Measurements from ENCODE around the gene ADAMTSL1. TPM values are rescaled to one million over a fixed set of nuclear protein-coding genes. Genes with fewer than 3 reads are reported as not detected.

Gene ADAMTSL1, protein sequence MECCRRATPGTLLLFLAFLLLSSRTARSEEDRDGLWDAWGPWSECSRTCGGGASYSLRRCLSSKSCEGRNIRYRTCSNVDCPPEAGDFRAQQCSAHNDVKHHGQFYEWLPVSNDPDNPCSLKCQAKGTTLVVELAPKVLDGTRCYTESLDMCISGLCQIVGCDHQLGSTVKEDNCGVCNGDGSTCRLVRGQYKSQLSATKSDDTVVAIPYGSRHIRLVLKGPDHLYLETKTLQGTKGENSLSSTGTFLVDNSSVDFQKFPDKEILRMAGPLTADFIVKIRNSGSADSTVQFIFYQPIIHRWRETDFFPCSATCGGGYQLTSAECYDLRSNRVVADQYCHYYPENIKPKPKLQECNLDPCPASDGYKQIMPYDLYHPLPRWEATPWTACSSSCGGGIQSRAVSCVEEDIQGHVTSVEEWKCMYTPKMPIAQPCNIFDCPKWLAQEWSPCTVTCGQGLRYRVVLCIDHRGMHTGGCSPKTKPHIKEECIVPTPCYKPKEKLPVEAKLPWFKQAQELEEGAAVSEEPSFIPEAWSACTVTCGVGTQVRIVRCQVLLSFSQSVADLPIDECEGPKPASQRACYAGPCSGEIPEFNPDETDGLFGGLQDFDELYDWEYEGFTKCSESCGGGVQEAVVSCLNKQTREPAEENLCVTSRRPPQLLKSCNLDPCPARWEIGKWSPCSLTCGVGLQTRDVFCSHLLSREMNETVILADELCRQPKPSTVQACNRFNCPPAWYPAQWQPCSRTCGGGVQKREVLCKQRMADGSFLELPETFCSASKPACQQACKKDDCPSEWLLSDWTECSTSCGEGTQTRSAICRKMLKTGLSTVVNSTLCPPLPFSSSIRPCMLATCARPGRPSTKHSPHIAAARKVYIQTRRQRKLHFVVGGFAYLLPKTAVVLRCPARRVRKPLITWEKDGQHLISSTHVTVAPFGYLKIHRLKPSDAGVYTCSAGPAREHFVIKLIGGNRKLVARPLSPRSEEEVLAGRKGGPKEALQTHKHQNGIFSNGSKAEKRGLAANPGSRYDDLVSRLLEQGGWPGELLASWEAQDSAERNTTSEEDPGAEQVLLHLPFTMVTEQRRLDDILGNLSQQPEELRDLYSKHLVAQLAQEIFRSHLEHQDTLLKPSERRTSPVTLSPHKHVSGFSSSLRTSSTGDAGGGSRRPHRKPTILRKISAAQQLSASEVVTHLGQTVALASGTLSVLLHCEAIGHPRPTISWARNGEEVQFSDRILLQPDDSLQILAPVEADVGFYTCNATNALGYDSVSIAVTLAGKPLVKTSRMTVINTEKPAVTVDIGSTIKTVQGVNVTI (N-terminal part only)
- total RNA-seq = 1 to 10 TPM in 4 of 6 donors, under 1 TPM in 1, not detected in 1; 0.44 to 6.4 (median 2.3) TPM

DNA sequence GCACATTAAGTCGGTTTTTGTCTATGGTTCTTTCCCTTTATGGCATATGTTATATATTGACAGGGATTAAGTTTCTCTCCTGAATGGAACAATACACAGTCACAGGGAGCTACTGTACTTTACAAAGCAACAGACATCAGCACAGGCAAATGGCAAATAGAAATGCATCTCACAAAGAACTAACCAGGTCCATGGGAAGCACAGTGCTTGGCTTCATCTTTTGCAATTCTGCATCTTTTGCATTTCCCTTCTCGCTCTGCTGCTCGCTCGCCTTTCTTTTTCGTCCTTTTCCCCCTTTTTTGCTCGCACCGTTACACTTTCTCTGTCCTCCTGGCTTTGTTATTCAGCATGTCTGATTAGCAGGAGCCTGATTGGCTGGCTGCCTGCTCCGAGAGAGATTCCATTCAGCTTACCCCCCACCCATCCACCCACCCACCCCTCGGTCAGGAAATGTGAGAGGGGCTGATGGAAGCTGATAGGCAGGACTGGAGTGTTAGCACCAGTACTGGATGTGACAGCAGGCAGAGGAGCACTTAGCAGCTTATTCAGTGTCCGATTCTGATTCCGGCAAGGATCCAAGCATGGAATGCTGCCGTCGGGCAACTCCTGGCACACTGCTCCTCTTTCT is at the start of gene ADAMTSL1:
TSS of gene ADAMTSL1 (plus strand) at position 502 of the 628 bp plus-strand sequence. CDS start at position 582, 80 bp downstream.
- no peak for TF ChIP-seq POLR2AphosphoS5 (IDR thresholded peaks at IDR 0.05)
- no peak for TF ChIP-seq CTCF (IDR thresholded peaks at IDR 0.05)
- no peak for TF ChIP-seq EP300 (IDR thresholded peaks at IDR 0.05)
- TF ChIP-seq POLR2A (IDR thresholded peaks at IDR 0.05) = no peak
- DNase-seq (no peak), ATAC-seq (ENCODE audit: low FRiP score in 2 of 2) (peak in 1 of 2 donors; percentile 61)
- Histone ChIP-seq H3K36me3 (no peaks in the 10 kb centered on the region), H3K4me3 (peak within 1 kb of the TSS in 2 of 4 donors; percentile 9 to 21), H3K27me3 (no peaks in the 10 kb centered on the region), H3K27ac (no peak within 1 kb of the TSS), H3K4me1 (peaks cover 3 to 14% (median 6%) of the 10 kb centered on the region in 4 donors), H3K9me3 (no peaks in the 10 kb centered on the region)
- WGBS, 2 donors = 4 to 5% methylated on average over 13 of the region's 13 CpGs

DNA sequence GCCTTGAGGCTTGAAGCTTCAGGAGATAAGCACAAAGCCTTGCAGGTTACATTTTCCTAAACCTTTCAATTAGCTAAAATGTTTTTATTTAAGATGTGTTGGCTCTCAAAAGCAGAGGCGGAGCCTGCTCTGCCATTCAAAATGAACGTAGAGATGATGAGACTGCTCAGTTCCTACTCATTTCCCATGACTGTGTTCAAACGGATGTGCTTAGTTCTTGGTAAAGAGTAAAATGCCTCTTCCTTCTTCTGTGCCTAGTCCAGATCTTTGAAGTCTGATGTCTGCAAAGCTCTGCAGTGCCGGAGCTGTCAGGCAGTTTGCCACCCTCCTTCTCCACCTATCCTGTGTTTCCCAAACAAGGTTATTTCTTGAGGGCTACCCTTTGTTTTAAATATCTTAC is 46.3 kb upstream of the ADAMTSL1 start:
- Histone ChIP-seq H3K4me3 (no peak overlapping the region), H3K4me1 (no peaks in the 10 kb centered on the region), H3K27ac (no peak overlapping the region), H3K9me3 (no peaks in the 10 kb centered on the region), H3K27me3 (no peaks in the 10 kb centered on the region), H3K36me3 (no peaks in the 10 kb centered on the region)
- WGBS, 2 donors = 58 to 74% methylated on average over 4 of the region's 4 CpGs
- ATAC-seq (ENCODE audit: low FRiP score in 2 of 2) (no peak), DNase-seq (no peak)
- TF ChIP-seq POLR2A (IDR thresholded peaks at IDR 0.05) (no peak), EP300 (IDR thresholded peaks at IDR 0.05) (no peak), POLR2AphosphoS5 (IDR thresholded peaks at IDR 0.05) (no peak), CTCF (IDR thresholded peaks at IDR 0.05) (no peak)

DNA sequence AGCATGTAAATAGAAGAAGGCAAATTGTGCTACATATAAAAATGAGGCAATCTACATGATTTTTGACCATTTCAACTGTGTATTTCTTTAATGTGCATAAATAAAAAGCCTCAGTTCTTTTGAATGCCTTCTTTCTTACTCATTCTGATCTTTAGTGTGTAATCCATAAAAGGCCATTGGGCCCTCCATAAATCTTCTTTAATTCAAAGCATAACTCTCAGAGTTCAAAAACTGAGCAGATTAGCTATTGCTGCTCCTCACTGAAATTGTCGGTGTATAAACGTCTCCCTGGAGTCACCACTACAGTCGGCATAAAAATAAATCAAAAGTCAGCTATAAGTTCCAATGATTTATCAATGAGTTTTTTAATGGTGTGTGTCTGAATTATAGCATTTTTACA is 45.3 kb upstream of the ADAMTSL1 start:
- Histone ChIP-seq H3K9me3 (no peaks in the 10 kb centered on the region), H3K36me3 (no peaks in the 10 kb centered on the region), H3K4me1 (no peaks in the 10 kb centered on the region), H3K27ac (no peak overlapping the region), H3K4me3 (no peak overlapping the region), H3K27me3 (no peaks in the 10 kb centered on the region)
- no peak for ATAC-seq (ENCODE audit: low FRiP score in 2 of 2)
- 89 to 90% methylated on average over 3 of the region's 3 CpGs for WGBS, 2 donors
- no peak for DNase-seq
- TF ChIP-seq EP300 (IDR thresholded peaks at IDR 0.05) (no peak), CTCF (IDR thresholded peaks at IDR 0.05) (no peak)

- Histone ChIP-seq H3K4me1 (no peaks in the 10 kb centered on the region), H3K27ac (no peak overlapping the region), H3K36me3 (no peaks in the 10 kb centered on the region), H3K9me3 (no peaks in the 10 kb centered on the region), H3K4me3 (no peak overlapping the region), H3K27me3 (no peaks in the 10 kb centered on the region)
- ATAC-seq (ENCODE audit: low FRiP score in 2 of 2) = no peak
- DNase-seq = no peak
- 87 to 91% methylated on average over 2 of the region's 2 CpGs for WGBS, 2 donors
- no peak for TF ChIP-seq POLR2AphosphoS5 (IDR thresholded peaks at IDR 0.05)
- no peak for TF ChIP-seq POLR2A (IDR thresholded peaks at IDR 0.05)
- TF ChIP-seq EP300 (IDR thresholded peaks at IDR 0.05) = no peak
- TF ChIP-seq CTCF (IDR thresholded peaks at IDR 0.05) = no peak
These were observed 44.9 kb upstream of the ADAMTSL1 start for GRCh38 chr9:18429070-18429469.
